Spleen (tissue), 7 donors: ENCODE measurements around the gene MALAT1.
A peak's percentile ranks its signal among the peaks of the same experiment; 100 is the strongest.

Source experiments
- POLR2A ChIP-seq, 3 donors: fragments of 450-650 bp; IDR thresholded peaks; one replicate each; pipeline ENCODE4 v1.5.1; 2017; ENCODE audit warnings: antibody characterized with exemption in 3 of 3, mild to moderate bottlenecking in 1 of 3
- POLR2AphosphoS5 ChIP-seq, 3 donors: sonication (generic); formaldehyde crosslinking; IDR thresholded peaks; one replicate each; pipeline ENCODE4 v1.5.1; 2017; ENCODE audit warnings: antibody characterized with exemption in 3 of 3
- TF ChIP-seq, protein P1 (sequence below), 11 experiments: fragments of 200-600 bp in 7 of 11; fragments of 450-650 bp in 4 of 11; sonication (generic) in 4 of 11; IDR thresholded peaks in 8 of 11; conservative IDR thresholded peaks in 3 of 11; 1 replicate in 7 of 11; 2 replicates in 4 of 11; pipeline versions ENCODE4 v1.4.0 to v1.8.0; 2016 to 2021; ENCODE audit warnings: antibody characterized with exemption in 11 of 11, inconsistent platforms in 4 of 11, mild to moderate bottlenecking in 1 of 11
- donor health status: DM: no; HTN: no; CAD: no; lungs with moderate emphysema.
- donor health status: DM: no; HTN: no; CAD: no.
- donor health status: DM: no; HTN: no; CAD: no.

DNA sequence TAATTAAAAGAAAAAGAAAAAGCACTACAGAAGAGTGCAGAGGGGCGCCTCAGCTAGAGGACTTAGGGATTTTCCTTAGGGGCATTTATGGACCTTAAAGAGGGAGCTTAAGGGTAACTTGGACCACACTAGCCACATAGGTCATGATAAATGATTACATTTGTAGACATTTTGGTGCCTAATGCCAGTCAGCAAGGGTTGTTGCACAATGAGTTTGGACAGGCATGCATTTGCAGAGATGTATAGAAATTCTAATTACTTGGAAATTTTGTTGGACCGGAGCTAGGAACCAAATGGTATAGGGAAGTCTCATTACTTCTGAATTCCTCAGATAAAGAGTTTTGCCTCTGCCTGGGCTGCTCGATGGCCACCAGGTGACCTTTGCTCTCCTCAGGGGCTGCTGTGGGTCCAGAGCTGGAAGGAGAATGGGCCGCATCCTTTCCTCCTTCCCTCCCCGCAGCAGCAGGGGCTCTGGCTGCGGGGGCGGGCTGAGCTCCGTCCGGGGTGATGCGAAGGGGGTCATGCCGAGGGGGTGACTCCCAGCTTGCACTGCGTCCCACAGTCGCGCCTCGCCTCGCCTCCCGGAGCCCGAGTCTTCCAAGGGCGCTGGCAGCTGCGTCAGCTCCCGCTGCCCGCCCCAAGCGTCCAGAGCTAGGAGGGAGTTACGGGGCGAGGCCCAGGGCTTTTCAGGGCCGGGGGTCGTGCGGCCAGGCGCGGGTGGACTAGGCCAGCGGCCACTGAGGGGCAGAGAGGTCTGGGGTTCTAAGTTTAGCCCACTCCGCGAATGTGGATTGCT lies 20.3 kb upstream of the MALAT1 start:
- TF ChIP-seq, protein P1, sequence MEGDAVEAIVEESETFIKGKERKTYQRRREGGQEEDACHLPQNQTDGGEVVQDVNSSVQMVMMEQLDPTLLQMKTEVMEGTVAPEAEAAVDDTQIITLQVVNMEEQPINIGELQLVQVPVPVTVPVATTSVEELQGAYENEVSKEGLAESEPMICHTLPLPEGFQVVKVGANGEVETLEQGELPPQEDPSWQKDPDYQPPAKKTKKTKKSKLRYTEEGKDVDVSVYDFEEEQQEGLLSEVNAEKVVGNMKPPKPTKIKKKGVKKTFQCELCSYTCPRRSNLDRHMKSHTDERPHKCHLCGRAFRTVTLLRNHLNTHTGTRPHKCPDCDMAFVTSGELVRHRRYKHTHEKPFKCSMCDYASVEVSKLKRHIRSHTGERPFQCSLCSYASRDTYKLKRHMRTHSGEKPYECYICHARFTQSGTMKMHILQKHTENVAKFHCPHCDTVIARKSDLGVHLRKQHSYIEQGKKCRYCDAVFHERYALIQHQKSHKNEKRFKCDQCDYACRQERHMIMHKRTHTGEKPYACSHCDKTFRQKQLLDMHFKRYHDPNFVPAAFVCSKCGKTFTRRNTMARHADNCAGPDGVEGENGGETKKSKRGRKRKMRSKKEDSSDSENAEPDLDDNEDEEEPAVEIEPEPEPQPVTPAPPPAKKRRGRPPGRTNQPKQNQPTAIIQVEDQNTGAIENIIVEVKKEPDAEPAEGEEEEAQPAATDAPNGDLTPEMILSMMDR (IDR thresholded peaks at IDR 0.05 in 8 of 11, conservative IDR thresholded peaks at IDR 0.05 in 3 of 11), result no peak
- TF ChIP-seq POLR2AphosphoS5 (IDR thresholded peaks at IDR 0.05), result peak; percentile 21 to 82 (median 70)
- TF ChIP-seq POLR2A (IDR thresholded peaks at IDR 0.05), result no peak
